HEK293 (cell line): ENCODE measurements around the gene IGF1R.

Source experiments
- CTCF ChIP-seq: fragments of 450-650 bp; formaldehyde crosslinking; IDR thresholded peaks from 2 replicates; pipeline ENCODE4 v1.5.1; 2016; ENCODE audit warnings: missing biosample characterization, missing genetic modification characterization
- GFI1B ChIP-seq: fragments of 450-650 bp; formaldehyde crosslinking; IDR thresholded peaks from 2 replicates; pipeline ENCODE4 v1.5.1; 2016; ENCODE audit warnings: missing biosample characterization, missing genetic modification characterization
- KLF1 ChIP-seq: fragments of 450-650 bp; formaldehyde crosslinking; IDR thresholded peaks from 2 replicates; pipeline ENCODE4 v1.5.1; 2016; ENCODE audit warnings: missing biosample characterization, missing genetic modification characterization
- REPIN1 ChIP-seq: fragments of 450-650 bp; formaldehyde crosslinking; IDR thresholded peaks from 2 replicates; pipeline ENCODE4 v1.5.1; 2017; ENCODE audit warnings: missing biosample characterization, missing genetic modification characterization, low read depth
- ZIC2 ChIP-seq: fragments of 450-650 bp; formaldehyde crosslinking; IDR thresholded peaks from 2 replicates; pipeline ENCODE4 v1.5.1; 2016; ENCODE audit warnings: missing biosample characterization, missing genetic modification characterization
- ZNF121 ChIP-seq: fragments of 450-650 bp; formaldehyde crosslinking; IDR thresholded peaks from 2 replicates; pipeline ENCODE4 v1.5.1; 2016; ENCODE audit warnings: missing biosample characterization, missing genetic modification characterization
- ZNF324 ChIP-seq: fragments of 450-650 bp; formaldehyde crosslinking; IDR thresholded peaks from 2 replicates; pipeline ENCODE4 v1.5.1; 2016; ENCODE audit warnings: missing biosample characterization, missing genetic modification characterization
- ZNF335 ChIP-seq: fragments of 450-650 bp; formaldehyde crosslinking; conservative IDR thresholded peaks from 2 replicates; pipeline ENCODE4 v1.5.1; 2016; ENCODE audit warnings: missing biosample characterization, missing genetic modification characterization
- ZNF350 ChIP-seq: fragments of 450-650 bp; formaldehyde crosslinking; IDR thresholded peaks from 2 replicates; pipeline ENCODE4 v1.5.0; 2017; ENCODE audit warnings: missing biosample characterization, mild to moderate bottlenecking, missing genetic modification characterization
- ZNF391 ChIP-seq: fragments of 450-650 bp; formaldehyde crosslinking; IDR thresholded peaks from 2 replicates; pipeline ENCODE4 v1.5.1; 2016; ENCODE audit warnings: low read depth, missing biosample characterization, missing genetic modification characterization, borderline replicate concordance
- ZNF777 ChIP-seq: fragments of 450-650 bp; formaldehyde crosslinking; IDR thresholded peaks from 2 replicates; pipeline ENCODE4 v1.5.1; 2017; ENCODE audit warnings: missing biosample characterization, missing genetic modification characterization, borderline replicate concordance
- ZNF792 ChIP-seq: fragments of 450-650 bp; formaldehyde crosslinking; IDR thresholded peaks from 2 replicates; pipeline ENCODE4 v1.5.1; 2016; ENCODE audit warnings: missing biosample characterization, missing genetic modification characterization
- ZNF830 ChIP-seq: fragments of 450-650 bp; IDR thresholded peaks from 2 replicates; pipeline ENCODE4 v1.5.0; 2018; ENCODE audit warnings: missing biosample characterization, missing genetic modification characterization, low read depth, mild to moderate bottlenecking, moderate library complexity
- TF ChIP-seq, protein P1 (sequence below): fragments of 450-650 bp; formaldehyde crosslinking; conservative IDR thresholded peaks from 2 replicates; pipeline ENCODE4 v1.5.1; 2016; ENCODE audit warnings: low read depth, missing biosample characterization, missing genetic modification characterization
- TF ChIP-seq, protein P2 (sequence below): fragments of 450-650 bp; formaldehyde crosslinking; IDR thresholded peaks from 2 replicates; pipeline ENCODE4 v1.5.1; 2016; ENCODE audit warnings: missing biosample characterization, missing genetic modification characterization, borderline replicate concordance
- TF ChIP-seq, protein P3 (sequence below): fragments of 450-650 bp; formaldehyde crosslinking; IDR thresholded peaks from 2 replicates; pipeline ENCODE4 v1.5.1; 2016; ENCODE audit warnings: missing biosample characterization, missing genetic modification characterization
- TF ChIP-seq, protein P4 (sequence below): fragments of 450-650 bp; formaldehyde crosslinking; IDR thresholded peaks from 2 replicates; pipeline ENCODE4 v1.5.1; 2016; ENCODE audit warnings: missing biosample characterization, missing genetic modification characterization

IGF1R gene

DNA sequence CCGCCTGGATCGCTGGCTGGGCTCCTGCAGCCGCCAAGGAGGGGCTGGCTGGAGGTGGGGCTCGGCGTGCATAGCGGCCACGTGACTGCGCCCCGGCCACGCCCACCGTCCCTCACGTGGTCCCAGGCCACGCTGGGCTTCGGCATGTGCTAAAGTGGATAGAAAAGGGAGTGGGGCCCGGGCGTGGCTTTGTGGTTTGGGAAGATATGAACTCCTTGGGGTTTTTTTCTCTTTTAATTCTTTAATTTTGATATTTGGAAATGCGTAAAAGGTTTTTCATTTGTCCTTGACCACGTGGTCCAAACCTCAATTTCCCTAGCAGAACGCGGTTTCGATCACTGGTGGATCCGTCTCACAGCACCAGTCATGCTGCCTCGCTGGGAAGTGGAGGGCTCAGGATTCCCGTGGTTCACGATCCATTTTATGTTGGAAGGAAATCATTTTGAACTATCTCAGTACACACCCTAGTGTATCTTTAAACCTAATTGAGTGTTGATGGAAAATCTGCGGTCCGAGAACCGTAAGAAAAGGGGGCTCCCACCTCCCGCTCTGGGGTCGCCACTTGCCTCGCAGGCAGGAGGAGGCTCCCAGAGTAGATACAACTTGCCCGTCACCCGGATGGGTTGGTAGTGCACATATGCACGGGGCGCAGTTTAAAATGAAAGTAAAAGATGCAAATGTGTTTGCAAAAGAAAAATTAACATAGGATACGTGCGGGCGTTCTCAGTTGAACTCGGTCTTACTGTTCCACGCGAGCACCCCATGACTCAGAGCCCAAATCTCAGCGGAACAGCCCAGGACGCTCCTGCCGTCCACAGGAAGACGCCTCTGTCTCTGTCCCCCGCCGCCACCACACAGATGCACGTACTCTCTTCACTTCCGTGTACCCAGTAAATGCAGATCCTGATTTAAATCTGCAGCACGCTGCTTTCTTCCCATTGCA, 217.3 kb downstream of the IGF1R start (continued):
- TF ChIP-seq ZNF324 (tag by site-specific recombination) (no peak), ZNF350 (tag by site-specific recombination) (no peak), KLF1 (tag by site-specific recombination) (peak; percentile 74), ZNF777 (no peak), ZNF391 (tag by site-specific recombination) (no peak), ZIC2 (no peak), ZNF830 (tag by site-specific recombination) (no peak), CTCF (tag by site-specific recombination) (no peak), GFI1B (no peak), ZNF121 (no peak), ZNF335 (tag by site-specific recombination) (peak; percentile 30), ZNF792 (tag by site-specific recombination) (no peak), REPIN1 (tag by site-specific recombination) (no peak)
- TF ChIP-seq, protein P1, sequence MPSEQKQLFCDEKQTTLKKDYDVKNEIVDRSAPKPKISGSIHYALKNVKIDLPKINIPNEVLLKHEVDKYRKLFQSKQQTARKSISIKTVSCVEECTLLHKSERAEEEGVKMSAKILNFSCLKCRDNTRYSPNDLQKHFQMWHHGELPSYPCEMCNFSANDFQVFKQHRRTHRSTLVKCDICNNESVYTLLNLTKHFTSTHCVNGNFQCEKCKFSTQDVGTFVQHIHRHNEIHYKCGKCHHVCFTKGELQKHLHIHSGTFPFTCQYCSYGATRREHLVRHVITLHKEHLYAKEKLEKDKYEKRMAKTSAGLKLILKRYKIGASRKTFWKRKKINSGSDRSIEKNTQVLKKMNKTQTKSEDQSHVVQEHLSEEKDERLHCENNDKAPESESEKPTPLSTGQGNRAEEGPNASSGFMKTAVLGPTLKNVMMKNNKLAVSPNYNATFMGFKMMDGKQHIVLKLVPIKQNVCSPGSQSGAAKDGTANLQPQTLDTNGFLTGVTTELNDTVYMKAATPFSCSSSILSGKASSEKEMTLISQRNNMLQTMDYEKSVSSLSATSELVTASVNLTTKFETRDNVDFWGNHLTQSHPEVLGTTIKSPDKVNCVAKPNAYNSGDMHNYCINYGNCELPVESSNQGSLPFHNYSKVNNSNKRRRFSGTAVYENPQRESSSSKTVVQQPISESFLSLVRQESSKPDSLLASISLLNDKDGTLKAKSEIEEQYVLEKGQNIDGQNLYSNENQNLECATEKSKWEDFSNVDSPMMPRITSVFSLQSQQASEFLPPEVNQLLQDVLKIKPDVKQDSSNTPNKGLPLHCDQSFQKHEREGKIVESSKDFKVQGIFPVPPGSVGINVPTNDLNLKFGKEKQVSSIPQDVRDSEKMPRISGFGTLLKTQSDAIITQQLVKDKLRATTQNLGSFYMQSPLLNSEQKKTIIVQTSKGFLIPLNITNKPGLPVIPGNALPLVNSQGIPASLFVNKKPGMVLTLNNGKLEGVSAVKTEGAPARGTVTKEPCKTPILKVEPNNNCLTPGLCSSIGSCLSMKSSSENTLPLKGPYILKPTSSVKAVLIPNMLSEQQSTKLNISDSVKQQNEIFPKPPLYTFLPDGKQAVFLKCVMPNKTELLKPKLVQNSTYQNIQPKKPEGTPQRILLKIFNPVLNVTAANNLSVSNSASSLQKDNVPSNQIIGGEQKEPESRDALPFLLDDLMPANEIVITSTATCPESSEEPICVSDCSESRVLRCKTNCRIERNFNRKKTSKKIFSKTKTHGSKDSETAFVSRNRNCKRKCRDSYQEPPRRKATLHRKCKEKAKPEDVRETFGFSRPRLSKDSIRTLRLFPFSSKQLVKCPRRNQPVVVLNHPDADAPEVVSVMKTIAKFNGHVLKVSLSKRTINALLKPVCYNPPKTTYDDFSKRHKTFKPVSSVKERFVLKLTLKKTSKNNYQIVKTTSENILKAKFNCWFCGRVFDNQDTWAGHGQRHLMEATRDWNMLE (tag by site-specific recombination): no peak
- TF ChIP-seq, protein P2, sequence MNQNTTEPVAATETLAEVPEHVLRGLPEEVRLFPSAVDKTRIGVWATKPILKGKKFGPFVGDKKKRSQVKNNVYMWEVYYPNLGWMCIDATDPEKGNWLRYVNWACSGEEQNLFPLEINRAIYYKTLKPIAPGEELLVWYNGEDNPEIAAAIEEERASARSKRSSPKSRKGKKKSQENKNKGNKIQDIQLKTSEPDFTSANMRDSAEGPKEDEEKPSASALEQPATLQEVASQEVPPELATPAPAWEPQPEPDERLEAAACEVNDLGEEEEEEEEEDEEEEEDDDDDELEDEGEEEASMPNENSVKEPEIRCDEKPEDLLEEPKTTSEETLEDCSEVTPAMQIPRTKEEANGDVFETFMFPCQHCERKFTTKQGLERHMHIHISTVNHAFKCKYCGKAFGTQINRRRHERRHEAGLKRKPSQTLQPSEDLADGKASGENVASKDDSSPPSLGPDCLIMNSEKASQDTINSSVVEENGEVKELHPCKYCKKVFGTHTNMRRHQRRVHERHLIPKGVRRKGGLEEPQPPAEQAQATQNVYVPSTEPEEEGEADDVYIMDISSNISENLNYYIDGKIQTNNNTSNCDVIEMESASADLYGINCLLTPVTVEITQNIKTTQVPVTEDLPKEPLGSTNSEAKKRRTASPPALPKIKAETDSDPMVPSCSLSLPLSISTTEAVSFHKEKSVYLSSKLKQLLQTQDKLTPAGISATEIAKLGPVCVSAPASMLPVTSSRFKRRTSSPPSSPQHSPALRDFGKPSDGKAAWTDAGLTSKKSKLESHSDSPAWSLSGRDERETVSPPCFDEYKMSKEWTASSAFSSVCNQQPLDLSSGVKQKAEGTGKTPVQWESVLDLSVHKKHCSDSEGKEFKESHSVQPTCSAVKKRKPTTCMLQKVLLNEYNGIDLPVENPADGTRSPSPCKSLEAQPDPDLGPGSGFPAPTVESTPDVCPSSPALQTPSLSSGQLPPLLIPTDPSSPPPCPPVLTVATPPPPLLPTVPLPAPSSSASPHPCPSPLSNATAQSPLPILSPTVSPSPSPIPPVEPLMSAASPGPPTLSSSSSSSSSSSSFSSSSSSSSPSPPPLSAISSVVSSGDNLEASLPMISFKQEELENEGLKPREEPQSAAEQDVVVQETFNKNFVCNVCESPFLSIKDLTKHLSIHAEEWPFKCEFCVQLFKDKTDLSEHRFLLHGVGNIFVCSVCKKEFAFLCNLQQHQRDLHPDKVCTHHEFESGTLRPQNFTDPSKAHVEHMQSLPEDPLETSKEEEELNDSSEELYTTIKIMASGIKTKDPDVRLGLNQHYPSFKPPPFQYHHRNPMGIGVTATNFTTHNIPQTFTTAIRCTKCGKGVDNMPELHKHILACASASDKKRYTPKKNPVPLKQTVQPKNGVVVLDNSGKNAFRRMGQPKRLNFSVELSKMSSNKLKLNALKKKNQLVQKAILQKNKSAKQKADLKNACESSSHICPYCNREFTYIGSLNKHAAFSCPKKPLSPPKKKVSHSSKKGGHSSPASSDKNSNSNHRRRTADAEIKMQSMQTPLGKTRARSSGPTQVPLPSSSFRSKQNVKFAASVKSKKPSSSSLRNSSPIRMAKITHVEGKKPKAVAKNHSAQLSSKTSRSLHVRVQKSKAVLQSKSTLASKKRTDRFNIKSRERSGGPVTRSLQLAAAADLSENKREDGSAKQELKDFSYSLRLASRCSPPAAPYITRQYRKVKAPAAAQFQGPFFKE: no peak
- TF ChIP-seq, protein P3, sequence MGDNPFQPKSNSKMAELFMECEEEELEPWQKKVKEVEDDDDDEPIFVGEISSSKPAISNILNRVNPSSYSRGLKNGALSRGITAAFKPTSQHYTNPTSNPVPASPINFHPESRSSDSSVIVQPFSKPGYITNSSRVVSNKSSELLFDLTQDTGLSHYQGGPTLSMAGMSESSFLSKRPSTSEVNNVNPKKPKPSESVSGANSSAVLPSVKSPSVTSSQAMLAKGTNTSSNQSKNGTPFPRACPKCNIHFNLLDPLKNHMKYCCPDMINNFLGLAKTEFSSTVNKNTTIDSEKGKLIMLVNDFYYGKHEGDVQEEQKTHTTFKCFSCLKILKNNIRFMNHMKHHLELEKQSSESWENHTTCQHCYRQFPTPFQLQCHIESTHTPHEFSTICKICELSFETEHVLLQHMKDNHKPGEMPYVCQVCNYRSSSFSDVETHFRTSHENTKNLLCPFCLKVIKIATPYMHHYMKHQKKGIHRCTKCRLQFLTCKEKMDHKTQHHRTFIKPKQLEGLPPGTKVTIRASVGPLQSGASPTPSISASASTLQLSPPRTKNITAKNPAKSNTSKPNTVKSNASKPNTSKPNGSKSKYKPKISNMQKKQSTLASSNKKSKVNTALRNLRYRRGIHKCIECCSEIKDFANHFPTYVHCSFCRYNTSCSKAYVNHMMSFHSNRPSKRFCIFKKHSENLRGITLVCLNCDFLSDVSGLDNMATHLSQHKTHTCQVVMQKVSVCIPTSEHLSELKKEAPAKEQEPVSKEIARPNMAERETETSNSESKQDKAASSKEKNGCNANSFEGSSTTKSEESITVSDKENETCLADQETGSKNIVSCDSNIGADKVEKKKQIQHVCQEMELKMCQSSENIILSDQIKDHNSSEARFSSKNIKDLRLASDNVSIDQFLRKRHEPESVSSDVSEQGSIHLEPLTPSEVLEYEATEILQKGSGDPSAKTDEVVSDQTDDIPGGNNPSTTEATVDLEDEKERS: no peak
- TF ChIP-seq, protein P4, sequence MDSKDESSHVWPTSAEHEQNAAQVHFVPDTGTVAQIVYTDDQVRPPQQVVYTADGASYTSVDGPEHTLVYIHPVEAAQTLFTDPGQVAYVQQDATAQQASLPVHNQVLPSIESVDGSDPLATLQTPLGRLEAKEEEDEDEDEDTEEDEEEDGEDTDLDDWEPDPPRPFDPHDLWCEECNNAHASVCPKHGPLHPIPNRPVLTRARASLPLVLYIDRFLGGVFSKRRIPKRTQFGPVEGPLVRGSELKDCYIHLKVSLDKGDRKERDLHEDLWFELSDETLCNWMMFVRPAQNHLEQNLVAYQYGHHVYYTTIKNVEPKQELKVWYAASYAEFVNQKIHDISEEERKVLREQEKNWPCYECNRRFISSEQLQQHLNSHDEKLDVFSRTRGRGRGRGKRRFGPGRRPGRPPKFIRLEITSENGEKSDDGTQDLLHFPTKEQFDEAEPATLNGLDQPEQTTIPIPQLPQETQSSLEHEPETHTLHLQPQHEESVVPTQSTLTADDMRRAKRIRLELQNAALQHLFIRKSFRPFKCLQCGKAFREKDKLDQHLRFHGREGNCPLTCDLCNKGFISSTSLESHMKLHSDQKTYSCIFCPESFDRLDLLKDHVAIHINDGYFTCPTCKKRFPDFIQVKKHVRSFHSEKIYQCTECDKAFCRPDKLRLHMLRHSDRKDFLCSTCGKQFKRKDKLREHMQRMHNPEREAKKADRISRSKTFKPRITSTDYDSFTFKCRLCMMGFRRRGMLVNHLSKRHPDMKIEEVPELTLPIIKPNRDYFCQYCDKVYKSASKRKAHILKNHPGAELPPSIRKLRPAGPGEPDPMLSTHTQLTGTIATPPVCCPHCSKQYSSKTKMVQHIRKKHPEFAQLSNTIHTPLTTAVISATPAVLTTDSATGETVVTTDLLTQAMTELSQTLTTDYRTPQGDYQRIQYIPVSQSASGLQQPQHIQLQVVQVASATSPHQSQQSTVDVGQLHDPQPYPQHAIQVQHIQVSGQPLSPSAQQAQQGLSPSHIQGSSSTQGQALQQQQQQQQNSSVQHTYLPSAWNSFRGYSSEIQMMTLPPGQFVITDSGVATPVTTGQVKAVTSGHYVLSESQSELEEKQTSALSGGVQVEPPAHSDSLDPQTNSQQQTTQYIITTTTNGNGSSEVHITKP (tag by site-specific recombination): peak; percentile 85
